NCI-H2227 (cell line): Measurements from ENCODE around the gene LRRC9.
"Not testable (repeated sequence)": the region's sequence is repeated elsewhere in the genome, so short reads cannot be mapped to it uniquely, and the experiment has no call there.

Experiments used
- DNase-seq: peaks from one replicate; lab custom pipeline; 2025; ENCODE audit not compliant: unreplicated experiment; lab: John Stamatoyannopoulos, UW

The LRRC9 gene

DNA sequence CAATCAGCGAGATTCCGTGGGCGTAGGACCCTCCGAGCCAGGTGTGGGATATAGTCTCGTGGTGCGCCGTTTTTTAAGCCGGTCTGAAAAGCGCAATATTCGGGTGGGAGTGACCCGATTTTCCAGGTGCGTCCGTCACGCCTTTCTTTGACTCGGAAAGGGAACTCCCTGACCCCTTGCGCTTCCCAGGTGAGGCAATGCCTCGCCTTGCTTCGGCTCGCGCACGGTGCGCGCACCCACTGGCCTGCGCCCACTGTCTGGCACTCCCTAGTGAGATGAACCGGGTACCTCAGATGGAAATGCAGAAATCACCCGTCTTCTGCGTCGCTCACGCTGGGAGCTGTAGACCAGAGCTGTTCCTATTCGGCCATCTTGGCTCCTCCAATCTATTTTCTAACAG lies 32.2 kb downstream of the LRRC9 start:
- DNase-seq, result not testable (repeated sequence)

DNA sequence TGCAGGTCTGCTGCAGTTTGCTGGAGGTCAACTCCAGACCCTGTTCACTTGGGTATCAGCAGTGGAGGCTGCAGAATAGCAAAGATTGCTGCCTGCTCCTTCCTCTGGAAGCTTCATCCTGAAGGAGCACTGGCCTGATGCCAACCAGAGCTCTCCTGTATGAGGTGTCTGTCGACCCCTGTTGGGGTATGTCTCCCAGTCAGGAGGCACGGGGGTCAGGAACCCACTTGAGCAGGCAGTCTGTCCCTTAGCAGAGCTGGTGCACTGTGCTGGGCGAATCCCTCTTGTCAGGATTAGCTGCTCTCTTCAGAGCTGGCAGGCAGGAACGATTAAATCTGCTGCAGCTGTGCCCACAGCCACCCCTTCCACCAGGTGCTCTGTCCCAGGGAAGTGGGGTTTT lies 37.9 kb downstream of the LRRC9 start:
- DNase-seq, result not testable (repeated sequence)

DNA sequence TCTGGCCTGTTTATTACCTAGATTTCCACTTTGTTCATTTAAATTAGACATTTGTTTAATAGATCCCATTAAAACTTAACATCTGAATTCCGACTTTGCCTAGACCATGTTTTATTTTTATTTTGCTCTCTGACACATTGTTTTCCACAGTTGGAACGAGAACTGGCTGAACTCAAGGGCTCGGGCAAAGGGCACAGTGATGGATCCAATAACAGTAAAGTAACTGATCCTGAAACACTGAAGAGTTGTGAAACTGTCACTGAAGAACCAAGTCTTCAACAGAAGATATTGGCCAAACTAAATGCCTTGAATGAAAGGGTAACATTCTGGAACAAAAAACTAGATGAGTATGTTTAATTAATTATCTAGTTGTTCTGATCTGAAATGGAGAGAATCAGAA lies 39.7 kb downstream of the LRRC9 start:
- DNase-seq, result no peak

DNA sequence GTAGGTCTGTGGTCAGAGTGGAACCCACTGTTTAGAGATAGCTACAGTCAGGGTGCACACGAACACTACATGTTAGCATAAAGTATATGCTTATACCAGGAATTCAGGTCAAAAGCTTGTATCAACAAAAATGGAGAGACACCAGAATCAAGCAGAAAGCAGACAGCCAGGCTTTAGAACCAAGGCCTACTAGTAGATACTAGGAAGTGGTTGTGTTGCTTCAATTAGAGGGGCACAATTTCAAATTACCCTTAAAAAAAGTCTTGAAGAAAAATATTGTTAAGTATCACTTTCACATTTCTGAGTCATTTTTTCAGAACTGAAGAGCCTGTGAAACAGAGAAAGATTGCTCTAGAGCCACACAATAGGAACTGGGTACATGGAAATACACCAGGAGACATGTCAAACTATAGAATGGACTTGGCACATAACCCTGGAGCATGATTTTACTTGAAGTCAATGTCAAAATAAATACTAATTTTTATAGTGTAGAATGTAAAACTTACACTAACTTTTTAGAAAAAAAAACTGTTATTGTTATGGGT lies 41.6 kb downstream of the LRRC9 start:
- no peak for DNase-seq

DNA sequence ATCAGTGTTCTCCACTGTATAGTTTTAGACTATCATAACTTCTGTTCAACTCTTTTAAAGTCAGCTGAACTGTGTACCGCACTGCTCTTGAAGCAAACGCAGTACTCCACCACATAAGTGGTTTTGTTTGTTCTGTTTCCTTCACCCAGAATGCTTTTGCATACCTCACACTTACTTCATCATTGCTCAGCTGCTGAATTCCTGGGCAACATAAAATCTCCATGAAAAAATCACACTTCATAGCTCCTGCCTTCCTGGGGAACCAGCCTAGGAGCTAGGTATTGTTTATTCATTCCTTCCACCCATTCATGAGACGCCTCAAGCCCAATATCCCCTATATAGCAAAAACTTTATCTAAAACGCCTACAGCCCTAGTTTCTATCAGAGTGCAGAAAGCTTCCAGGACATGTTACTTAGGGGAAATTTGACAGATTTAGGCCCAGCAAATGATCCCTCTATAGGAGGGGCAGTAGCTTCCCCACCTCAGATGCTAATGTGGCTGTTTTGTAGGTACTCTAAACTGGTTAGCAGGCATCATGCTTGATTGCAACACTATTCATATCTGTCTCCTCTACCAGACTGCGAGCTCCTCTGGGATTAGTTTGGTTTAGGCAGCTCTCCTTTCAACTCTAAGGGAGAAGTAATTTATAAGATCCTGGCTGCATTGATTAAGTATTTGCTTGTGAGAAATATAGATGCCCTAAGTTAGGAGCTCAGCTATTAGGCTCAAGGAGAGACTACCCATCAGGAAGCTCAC lies 44.5 kb downstream of the LRRC9 start:
- DNase-seq, result no peak

DNA sequence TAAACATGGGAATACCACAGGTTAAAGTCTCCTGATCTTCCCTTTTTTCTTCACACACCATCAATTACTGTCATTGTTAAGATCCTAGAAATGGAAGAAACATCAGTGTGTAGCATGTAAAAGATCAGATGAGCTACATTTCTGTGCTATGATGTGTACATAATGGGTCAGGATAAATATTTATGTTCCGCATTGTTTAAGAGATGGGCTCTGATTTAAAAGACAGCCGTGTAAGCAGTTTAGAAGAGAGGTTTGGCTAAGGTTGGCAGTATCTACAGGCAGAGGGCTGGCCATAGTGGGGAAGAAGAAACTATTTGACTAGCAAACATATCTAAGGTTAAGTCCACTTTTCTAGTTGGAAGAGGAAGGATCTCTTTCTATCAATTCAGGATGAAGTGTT lies 49.4 kb downstream of the LRRC9 start:
- DNase-seq, result no peak

DNA sequence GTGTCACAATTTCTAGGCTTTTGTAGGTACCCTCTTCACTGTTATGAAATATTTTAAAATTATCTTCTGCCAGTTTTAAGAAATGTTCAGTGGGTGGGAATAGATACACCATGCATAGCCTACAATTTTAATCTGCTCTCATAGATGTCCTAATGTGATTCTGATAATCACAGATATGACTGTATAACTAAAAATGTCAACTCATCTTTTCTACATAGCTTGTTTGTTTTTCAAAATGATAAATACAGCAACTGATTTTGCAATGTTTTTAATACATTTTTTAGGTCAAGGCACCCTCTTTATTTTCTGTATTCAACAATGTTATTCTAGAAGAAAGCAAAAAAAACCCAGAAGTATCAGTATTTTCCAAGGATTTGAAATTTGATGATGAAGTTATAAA lies 61.6 kb downstream of the LRRC9 start:
- no peak for DNase-seq

DNA sequence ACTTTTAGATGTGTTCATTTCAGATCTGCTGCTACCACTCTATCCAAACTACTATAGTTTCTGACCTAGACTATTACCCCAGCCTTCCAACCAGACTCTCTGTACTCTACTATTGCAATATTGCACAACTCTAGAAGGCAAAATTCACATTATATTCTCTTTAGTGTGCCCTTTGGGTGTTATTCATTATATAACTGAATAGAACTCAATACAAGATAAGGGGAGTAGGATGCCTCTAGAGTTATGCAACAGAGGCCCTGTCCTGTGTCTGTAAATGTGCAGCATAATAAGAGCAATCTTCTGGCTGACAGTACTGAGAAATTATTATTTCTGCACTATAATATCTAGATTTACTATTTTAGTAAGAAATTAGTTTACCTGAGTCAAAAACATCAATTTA lies 63.1 kb downstream of the LRRC9 start:
- no peak for DNase-seq

DNA sequence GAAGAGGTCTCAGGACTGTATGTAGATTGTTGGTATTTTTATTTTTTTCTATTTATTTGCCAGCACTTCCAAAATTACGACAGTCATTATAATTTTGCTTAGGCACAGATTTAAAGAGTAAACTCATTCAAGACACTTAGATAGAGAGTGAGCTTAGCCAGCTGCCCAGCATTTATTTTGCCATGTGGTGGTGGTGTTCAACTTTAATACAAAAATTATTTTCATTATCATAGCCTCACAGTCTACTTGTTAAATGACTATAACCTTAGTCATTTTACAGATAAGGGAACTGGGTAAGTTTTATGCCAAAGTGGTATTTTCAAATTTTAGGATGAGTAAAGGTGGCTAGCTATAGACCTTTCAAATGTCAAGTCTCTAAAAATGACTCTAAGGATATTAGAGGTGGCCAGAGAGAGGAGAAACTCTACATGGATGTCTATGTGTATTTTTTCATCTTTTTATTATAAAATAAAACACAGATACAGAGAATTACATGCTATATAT lies 66.7 kb downstream of the LRRC9 start:
- DNase-seq, result no peak

DNA sequence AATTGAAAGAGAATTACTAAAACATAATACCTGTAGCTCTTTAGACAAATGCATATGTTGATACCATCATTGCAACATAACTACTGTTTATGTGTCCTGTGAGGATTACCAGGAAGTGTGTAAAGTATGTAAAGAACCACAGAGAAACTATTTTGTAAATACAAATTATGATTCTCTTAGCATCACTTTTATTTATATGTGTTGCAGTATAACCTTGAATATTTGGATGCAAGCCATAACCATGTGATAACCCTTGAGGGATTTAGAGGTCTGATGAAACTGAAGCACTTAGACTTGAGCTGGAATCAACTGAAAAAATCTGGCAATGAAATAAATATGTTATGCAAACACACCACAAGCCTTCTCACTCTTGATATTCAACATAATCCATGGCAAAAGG lies 77.5 kb downstream of the LRRC9 start:
- no peak for DNase-seq

DNA sequence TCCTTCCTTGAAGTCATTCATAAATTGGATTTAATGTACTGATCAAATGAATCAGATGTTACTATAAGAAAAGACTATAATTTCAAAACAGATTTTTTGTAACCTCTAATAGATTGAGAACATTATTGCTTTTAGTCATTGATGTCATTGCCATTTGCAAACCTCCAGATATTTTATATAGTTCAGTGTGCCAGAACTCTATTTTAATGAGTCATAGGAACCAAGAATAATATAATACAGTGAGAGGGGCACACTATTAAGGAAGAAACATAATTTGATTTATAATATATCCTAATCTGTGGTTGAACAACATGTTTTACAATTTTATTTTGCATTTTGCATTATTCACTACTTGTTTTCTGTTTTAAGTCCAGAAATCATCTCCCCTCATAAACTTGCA lies 78.0 kb downstream of the LRRC9 start:
- DNase-seq, result no peak

DNA sequence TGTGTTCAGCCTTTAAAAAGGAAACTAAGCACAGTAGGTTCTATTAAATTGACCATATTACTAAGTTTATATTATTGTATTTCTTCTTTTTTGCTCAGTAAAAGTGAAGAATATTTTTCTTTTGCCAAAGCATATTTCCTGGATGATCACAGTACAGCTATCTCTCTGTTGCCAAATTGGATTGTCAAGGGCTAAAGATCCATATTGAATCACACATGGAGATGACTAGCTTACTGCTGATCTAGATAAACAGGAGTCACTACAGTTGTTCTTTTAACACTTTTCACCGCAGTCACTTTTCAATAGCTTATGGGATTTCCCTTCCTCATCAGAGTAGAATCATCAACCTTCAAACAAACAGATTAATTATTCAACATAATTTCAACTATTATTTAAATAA lies 78.6 kb downstream of the LRRC9 start:
- DNase-seq, result no peak

DNA sequence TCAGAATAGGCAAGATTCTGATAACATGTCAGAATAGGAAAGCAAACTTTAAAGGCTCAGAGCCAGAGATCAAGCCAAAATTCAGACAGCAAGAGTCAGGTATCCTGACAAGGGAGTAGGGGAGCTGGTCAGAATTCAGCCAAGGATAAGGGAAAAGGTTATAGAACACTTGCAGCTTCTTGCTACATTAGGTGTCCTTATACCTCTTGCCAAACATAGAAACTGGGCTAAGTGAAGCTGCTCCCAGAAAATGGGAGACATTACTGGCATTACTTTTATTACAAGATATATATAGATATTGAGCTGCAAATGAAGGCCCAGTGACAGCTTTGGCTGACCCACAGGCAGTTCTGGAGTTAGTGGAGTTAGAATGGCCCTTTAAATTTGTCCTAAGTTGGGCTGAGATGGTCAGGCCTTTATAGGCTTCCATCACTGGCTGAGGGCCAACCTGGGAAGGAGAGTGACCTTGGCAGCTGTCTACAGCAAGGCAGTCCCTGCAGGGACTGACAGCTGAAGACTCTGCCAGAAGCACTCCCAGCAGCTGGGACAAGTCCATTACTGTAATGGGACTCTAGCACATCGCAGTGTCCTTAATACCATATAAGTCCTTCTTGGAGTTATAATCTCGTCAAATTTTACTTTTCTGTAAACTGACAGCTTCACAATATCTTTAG lies 83.0 kb downstream of the LRRC9 start:
- no peak for DNase-seq

DNA sequence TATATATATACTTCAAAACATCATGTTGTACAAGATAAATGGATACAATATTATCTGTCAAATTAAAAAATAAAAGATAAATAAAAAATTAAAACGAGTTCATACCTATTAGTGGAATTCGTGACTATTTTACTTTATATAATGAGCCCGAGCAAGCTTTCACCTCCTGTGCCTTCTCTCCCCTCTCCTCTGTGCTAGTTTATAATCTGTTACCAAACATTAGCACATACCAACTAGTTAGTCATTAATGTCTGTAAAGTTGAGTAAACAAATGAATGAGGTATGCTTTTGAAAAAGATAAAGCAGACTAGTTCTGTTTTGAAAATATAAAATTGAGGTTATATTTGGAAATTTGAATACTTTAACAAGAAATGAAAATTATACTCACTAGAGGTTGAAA lies 84.0 kb downstream of the LRRC9 start:
- DNase-seq, result no peak

DNA sequence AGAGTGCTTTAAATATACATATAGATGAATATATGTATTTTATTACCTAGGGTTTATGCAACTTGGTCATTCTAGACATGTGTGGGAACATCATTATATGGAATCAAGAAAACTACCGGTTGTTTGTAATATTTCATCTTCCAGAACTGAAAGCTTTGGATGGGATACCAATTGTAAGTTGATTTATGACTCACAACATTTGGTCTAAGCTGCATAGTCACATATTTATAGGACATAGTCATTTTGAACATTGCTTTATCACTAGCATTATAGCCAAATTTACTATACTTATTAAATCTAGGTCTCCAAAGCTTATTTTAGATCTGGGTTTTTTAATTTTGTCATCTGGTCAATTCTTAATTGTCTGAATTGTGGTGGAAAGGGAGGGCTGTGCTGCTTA lies 88.1 kb downstream of the LRRC9 start:
- DNase-seq, result no peak

DNA sequence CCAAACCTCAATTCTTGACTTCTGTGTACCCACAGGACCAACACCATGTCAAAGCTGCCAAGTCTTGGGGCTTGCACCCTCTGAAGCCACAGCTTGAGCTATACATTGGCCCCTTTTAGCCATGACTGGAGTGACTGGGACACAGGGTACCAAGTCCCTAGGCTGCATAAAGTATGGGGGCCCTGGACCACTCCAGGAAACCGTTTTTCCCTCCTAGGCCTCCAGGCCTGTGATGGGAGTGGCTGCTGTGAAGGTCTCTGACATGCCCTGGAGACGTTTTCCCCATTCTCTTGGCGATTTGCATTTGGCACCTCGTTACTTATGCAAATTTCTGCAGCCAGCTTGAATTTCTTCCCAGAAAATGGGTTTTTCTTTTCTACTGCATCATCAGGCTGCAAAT lies 90.3 kb downstream of the LRRC9 start:
- not testable (repeated sequence) for DNase-seq

DNA sequence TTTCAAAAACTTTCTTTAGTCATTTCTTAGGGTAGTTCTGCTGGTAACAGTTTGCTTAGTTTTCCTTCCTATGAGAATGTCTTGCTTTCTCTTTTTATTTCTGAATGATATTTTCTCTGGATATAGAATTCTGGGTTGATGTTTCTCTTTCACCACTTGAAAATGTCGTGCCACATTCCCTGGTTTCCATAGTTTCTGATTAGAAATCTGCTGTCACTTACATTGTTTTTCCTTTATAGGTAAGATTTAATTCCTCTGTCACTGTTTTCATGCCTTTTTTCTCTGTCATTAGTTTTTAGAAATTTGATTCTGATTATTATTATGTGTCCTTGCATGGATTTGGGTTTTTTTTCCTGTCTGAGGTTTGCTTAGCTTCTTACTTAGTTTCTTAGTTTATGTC lies 94.5 kb downstream of the LRRC9 start:
- DNase-seq, result no peak

DNA sequence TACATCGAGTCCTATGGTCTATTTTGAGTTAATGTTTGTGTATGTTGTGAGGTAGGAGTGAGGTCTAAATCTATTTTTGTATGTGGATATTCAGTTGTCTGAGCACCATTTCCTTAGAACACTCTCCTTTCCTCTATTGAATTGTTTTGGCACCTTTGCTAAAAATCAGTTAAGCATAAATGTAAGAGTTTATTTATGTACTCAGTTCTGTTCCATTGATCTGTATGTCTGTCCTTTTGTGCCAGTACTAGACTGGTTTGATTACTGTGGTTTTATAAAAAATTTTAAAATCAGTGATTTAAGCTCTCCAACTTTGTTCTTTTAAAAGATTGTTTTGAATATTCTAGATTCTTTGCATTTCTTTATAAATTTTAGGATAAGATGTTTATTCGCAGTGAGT lies 101.7 kb downstream of the LRRC9 start:
- no peak for DNase-seq

DNA sequence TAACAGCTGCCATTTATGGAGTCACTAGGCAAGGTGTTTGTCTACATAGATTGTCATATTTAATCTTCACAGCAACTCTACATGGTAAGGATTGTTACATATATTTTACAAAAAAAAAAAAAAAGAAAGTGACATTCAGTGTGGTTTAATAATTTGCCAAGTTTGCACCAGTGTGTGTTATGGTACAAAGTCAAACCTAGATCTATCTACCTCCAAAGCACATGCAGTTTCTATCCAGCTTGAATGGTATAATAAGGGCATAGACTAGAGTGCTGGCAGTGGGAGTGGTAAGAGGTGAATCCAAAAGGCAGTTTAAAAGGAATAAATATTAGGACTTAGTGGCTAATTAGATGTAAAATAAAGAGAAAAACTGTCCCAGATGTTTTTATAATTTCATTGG lies 105.6 kb downstream of the LRRC9 start:
- DNase-seq, result no peak

DNA sequence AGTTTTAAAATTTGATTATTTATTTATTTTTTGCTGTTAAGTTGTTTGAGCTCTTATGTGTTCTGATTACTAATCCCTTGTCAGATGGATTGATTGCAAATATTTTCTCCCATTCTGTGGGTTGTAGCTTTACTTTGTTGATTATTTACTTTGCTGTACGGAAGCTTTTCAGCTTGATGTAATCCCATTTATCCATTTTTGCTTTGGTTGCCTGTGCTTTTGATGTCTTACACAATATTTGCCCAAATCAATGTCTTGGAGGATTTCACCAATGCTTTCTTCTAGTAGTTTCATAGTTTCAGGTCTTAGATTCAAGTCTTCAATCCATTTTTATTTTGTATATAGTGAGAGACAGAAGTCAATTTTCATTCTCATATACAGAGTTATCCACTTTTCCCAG lies 115.2 kb downstream of the LRRC9 start:
- no peak for DNase-seq

DNA sequence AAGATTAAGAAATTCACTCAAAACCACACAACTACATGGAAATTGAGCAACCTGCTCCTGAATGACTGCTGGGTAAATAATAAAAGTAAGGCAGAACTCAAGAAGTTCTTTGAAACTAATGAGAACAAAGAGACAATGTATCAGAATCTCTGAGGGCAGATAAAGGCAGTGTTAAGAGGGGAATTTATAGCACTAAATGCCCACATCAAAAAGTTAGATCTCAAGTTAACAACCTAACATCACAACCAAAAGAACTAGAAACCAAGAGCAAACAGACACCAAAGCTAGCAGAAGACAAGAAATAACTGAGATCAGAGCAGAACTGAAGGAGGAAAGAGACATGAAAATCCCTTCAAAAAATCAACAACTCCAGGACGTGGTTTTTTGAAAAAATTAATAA lies 128.0 kb downstream of the LRRC9 start:
- not testable (repeated sequence) for DNase-seq

DNA sequence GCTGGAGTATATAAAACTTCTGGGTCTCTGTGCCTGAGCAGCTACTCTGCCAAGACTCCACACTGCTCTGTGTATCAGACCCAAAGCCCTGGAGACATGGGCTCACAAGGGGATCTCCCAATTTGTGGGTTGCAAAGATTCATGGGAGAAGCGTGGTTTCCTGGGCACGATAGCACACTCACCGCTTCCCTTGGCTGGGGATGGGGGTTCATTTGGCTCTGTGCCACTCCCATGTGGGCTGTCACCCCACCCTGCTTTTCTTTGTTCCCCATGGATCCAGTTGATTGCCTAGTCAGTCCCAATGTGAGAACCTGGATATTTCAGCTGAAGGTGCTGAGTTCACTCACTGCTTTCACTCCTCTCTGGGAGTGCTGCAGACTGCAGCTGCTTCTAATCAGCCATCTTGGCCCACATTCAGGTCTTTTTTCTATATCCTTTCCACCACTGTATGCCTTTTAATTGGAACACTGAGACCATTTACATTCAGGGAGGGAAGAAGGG lies 131.8 kb downstream of the LRRC9 start:
- DNase-seq, result no peak
